ENCODE results near the gene LLGL1. TPM values are rescaled to one million over a fixed set of nuclear protein-coding genes. Genes with fewer than 3 reads are reported as not detected.

Gene LLGL1
- polyA plus RNA-seq, 2 of the 4 experiments (the other 2 are of a cell fraction), result 11.2 to 19.3 TPM

- DNase-seq (ENCODE audit: low read depth in 1 of 2, low spot score in 1 of 2), result no peak
- no peak overlapping the region for H3K4me3 ChIP-seq
- H3K27ac ChIP-seq, result peak overlapping the region in 1 of 2 experiments; percentile 96; a peak in 2 of 6 replicates
- no peak overlapping the region for H3K4me2 ChIP-seq
- POLR2A ChIA-PET, result interaction anchor here (2.7 kb wide), 1 partner anchor 11 kb away, joined by 10 read pairs; no protein-coding TSS in a partner anchor
- WGBS (ENCODE audit: missing lambda C conversion rate), result 85% methylated on average over 5 of the region's 5 CpGs
- H3K4me1 ChIP-seq, result peaks cover 22% of the 10 kb centered on the region
- ATAC-seq, result no peak
- no peak for TF ChIP-seq BHLHE40 (IDR thresholded peaks at IDR 0.05; ENCODE audit: low read depth, low read length)
- no peak for TF ChIP-seq RNF2 (IDR thresholded peaks at IDR 0.05; ENCODE audit: borderline replicate concordance, low read depth)
- TF ChIP-seq FOXS1 (CRISPR knock-in tag; IDR thresholded peaks at IDR 0.05), result no peak
- TF ChIP-seq, protein P1, sequence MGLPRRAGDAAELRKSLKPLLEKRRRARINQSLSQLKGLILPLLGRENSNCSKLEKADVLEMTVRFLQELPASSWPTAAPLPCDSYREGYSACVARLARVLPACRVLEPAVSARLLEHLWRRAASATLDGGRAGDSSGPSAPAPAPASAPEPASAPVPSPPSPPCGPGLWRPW (IDR thresholded peaks at IDR 0.05), result no peak
- TF ChIP-seq RARB (CRISPR knock-in tag; IDR thresholded peaks at IDR 0.05), result no peak
- no peak for TF ChIP-seq CEBPB (IDR thresholded peaks at IDR 0.05)
- no peak for TF ChIP-seq MAFK (IDR thresholded peaks at IDR 0.05; ENCODE audit: partially characterized antibody)
- TF ChIP-seq, protein P2, sequence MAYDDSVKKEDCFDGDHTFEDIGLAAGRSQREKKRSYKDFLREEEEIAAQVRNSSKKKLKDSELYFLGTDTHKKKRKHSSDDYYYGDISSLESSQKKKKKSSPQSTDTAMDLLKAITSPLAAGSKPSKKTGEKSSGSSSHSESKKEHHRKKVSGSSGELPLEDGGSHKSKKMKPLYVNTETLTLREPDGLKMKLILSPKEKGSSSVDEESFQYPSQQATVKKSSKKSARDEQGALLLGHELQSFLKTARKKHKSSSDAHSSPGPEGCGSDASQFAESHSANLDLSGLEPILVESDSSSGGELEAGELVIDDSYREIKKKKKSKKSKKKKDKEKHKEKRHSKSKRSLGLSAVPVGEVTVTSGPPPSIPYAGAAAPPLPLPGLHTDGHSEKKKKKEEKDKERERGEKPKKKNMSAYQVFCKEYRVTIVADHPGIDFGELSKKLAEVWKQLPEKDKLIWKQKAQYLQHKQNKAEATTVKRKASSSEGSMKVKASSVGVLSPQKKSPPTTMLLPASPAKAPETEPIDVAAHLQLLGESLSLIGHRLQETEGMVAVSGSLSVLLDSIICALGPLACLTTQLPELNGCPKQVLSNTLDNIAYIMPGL (CRISPR knock-in tag; IDR thresholded peaks at IDR 0.05; ENCODE audit: borderline replicate concordance), result no peak
- no peak for TF ChIP-seq TFCP2L1 (CRISPR knock-in tag; IDR thresholded peaks at IDR 0.05)
- H3K9me3 ChIP-seq, result no peaks in the 10 kb centered on the region
- no peak for FAIRE-seq
- CTCF ChIA-PET, result interaction anchor here (0.6 to 5.8 kb wide), 5 partner anchors 10 to 41 kb away, joined by 3 to 40 read pairs (median 8); no protein-coding TSS in a partner anchor
Observed at GRCh38 chr17:18181358-18181757, 44.1 kb upstream of the LLGL1 start.

GRCh38 chr17:18182110-18182977, 43.1 kb upstream of the LLGL1 start:
- Histone ChIP-seq H3K9me3 (no peaks in the 10 kb centered on the region), H3K27ac (peak overlapping the region; percentile 93 to 96), H3K4me2 (peak overlapping the region; percentile 85), H3K4me1 (peaks cover 32% of the 10 kb centered on the region), H3K4me3 (peak overlapping the region; percentile 73)
- CTCF ChIA-PET, result interaction anchor here (1.1 to 5.8 kb wide), 12 partner anchors 9 to 42 kb away, joined by 3 to 40 read pairs (median 8); no protein-coding TSS in a partner anchor
- peak in 1 of 2 experiments; percentile 16; a peak in 3 of 6 replicates for ATAC-seq
- POLR2A ChIA-PET, result interaction anchor here (0.6 to 2.7 kb wide), 13 partner anchors 11 to 1379 kb away, joined by 3 to 22 read pairs (median 5); partner anchors contain the start of genes DRG2 and TOP3A
- TF ChIP-seq NPAS2 (CRISPR knock-in tag; IDR thresholded peaks at IDR 0.05; ENCODE audit: borderline replicate concordance) (no peak), KDM5A (IDR thresholded peaks at IDR 0.05) (no peak), PHF8 (IDR thresholded peaks at IDR 0.05; ENCODE audit: borderline replicate concordance, low read depth) (peak; percentile 78), NFE2L2 (conservative IDR thresholded peaks at IDR 0.05; ENCODE audit: low read length) (no peak), EP300 (IDR thresholded peaks at IDR 0.05) (no peak), HOXB13 (CRISPR knock-in tag; IDR thresholded peaks at IDR 0.05; ENCODE audit: low read depth) (0 out of 2 replicates have a peak, but pooled peaks have one; percentile 59), SREBF2 (IDR thresholded peaks at IDR 0.05) (no peak)
- TF ChIP-seq, protein P3, sequence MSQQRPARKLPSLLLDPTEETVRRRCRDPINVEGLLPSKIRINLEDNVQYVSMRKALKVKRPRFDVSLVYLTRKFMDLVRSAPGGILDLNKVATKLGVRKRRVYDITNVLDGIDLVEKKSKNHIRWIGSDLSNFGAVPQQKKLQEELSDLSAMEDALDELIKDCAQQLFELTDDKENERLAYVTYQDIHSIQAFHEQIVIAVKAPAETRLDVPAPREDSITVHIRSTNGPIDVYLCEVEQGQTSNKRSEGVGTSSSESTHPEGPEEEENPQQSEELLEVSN (IDR thresholded peaks at IDR 0.05; ENCODE audit: borderline replicate concordance, low read depth), result peak; percentile 82
- DNase-seq (ENCODE audit: low read depth in 1 of 2, low spot score in 1 of 2), result no peak
- WGBS (ENCODE audit: missing lambda C conversion rate), result 28% methylated on average over 28 of the region's 28 CpGs
- FAIRE-seq, result no peak

DNA sequence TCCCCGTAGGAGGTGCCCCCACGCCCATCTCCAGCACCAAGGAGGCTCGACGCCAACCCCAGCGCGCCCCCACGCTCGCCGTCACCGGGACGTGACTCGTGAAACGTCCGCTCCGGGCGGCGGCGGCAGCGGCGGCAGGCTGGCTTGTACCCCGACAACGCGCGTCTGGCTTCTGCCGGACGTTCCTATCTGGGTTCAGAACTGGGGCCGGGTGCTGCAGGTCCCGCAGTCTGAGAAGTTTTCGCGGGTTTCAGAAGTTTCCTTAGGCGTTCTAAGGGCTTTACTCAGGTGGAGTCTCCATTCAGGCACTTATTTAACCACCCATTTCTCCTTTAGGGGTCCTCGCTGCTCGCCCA, 42.5 kb upstream of the LLGL1 start:
- POLR2A ChIA-PET, result interaction anchor here (0.6 to 2.7 kb wide), 20 partner anchors 10 to 1378 kb away, joined by 3 to 22 read pairs (median 4); partner anchors contain the start of genes DRG2 and TOP3A
- CTCF ChIA-PET, result interaction anchor here (1.1 to 5.8 kb wide), 13 partner anchors 9 to 42 kb away, joined by 3 to 40 read pairs (median 8); no protein-coding TSS in a partner anchor
- peak overlapping the region; percentile 85 for H3K4me2 ChIP-seq
- DNase-seq (ENCODE audit: low read depth in 1 of 2, low spot score in 1 of 2) (peak in 1 of 2 experiments; percentile 87), ATAC-seq (peak; percentile 73 to 75), FAIRE-seq (no peak)
- peak overlapping the region; percentile 93 to 96 for H3K27ac ChIP-seq
- 2% methylated on average over 14 of the region's 33 CpGs for WGBS (ENCODE audit: missing lambda C conversion rate)
- peaks cover 38% of the 10 kb centered on the region for H3K4me1 ChIP-seq
- no peaks in the 10 kb centered on the region for H3K9me3 ChIP-seq
- peak overlapping the region; percentile 73 for H3K4me3 ChIP-seq
- TF ChIP-seq EHF (CRISPR knock-in tag; IDR thresholded peaks at IDR 0.05) (no peak), NR3C1 (IDR thresholded peaks at IDR 0.05) (no peak), ESRRA (IDR thresholded peaks at IDR 0.05; ENCODE audit: borderline replicate concordance, low read length) (no peak), HEYL (CRISPR knock-in tag; IDR thresholded peaks at IDR 0.05) (no peak), KDM5A (IDR thresholded peaks at IDR 0.05) (no peak), EP300 (IDR thresholded peaks at IDR 0.05) (no peak), RARB (CRISPR knock-in tag; IDR thresholded peaks at IDR 0.05) (0 out of 2 replicates have a peak, but pooled peaks have one; percentile 34)
- TF ChIP-seq, protein P4, sequence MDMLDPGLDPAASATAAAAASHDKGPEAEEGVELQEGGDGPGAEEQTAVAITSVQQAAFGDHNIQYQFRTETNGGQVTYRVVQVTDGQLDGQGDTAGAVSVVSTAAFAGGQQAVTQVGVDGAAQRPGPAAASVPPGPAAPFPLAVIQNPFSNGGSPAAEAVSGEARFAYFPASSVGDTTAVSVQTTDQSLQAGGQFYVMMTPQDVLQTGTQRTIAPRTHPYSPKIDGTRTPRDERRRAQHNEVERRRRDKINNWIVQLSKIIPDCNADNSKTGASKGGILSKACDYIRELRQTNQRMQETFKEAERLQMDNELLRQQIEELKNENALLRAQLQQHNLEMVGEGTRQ (IDR thresholded peaks at IDR 0.05), result no peak
- TF ChIP-seq, protein P3 (IDR thresholded peaks at IDR 0.05; ENCODE audit: borderline replicate concordance, low read depth), result no peak; the same call in 1 of the 2 replicates
- TF ChIP-seq, protein P2 (CRISPR knock-in tag; IDR thresholded peaks at IDR 0.05; ENCODE audit: borderline replicate concordance), result no peak
- TF ChIP-seq, protein P5, sequence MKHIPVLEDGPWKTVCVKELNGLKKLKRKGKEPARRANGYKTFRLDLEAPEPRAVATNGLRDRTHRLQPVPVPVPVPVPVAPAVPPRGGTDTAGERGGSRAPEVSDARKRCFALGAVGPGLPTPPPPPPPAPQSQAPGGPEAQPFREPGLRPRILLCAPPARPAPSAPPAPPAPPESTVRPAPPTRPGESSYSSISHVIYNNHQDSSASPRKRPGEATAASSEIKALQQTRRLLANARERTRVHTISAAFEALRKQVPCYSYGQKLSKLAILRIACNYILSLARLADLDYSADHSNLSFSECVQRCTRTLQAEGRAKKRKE (CRISPR knock-in tag; IDR thresholded peaks at IDR 0.05; ENCODE audit: low read depth), result no peak

Measured in A549 (cell line).